HG02943 (cell line): ENCODE data around the gene ECPAS.
"Not testable (repeated sequence)": the region's sequence is repeated elsewhere in the genome, so short reads cannot be mapped to it uniquely, and the experiment has no call there.

ENCODE experiments used
- ATAC-seq: cut with Tn5 transposase; IDR thresholded peaks from one replicate; pipeline ENCODE4 v1.9.1; 2021; ENCODE audit warnings: mild to moderate bottlenecking, low read depth, moderate library complexity; ENCODE audit not compliant: unreplicated experiment

The ECPAS gene

GRCh38 chr9:111423389-111423788 lies 60.8 kb downstream of the ECPAS start:
- no peak for ATAC-seq

GRCh38 chr9:111414406-111414805 lies 69.8 kb downstream of the ECPAS start:
- no peak for ATAC-seq

- no peak for ATAC-seq
Observed at GRCh38 chr9:111413996-111414395, 70.2 kb downstream of the ECPAS start.

- ATAC-seq = no peak
Observed at GRCh38 chr9:111412280-111412679, 71.9 kb downstream of the ECPAS start.

GRCh38 chr9:111411266-111411665 lies 72.9 kb downstream of the ECPAS start:
- no peak for ATAC-seq

- no peak for ATAC-seq
Observed at GRCh38 chr9:111407813-111408212, 76.4 kb downstream of the ECPAS start.

- ATAC-seq = no peak
Observed at GRCh38 chr9:111405701-111406100, 78.5 kb downstream of the ECPAS start.

GRCh38 chr9:111401486-111401885 lies 82.7 kb downstream of the ECPAS start:
- not testable (repeated sequence) for ATAC-seq

GRCh38 chr9:111400564-111400898 lies 83.7 kb downstream of the ECPAS start:
- ATAC-seq = no peak

GRCh38 chr9:111399772-111400563 lies 84.2 kb downstream of the ECPAS start:
- ATAC-seq = no peak

GRCh38 chr9:111399211-111399739 lies 84.9 kb downstream of the ECPAS start:
- ATAC-seq = no peak

- no peak for ATAC-seq
Observed at GRCh38 chr9:111393971-111394370, 90.2 kb downstream of the ECPAS start.

- ATAC-seq = no peak
Observed at GRCh38 chr9:111389406-111389805, 94.8 kb downstream of the ECPAS start.

- ATAC-seq = no peak
Observed at GRCh38 chr9:111386386-111386785, 97.8 kb downstream of the ECPAS start.

- no peak for ATAC-seq
Observed at GRCh38 chr9:111381006-111381405, 103.2 kb downstream of the ECPAS start.

- ATAC-seq = no peak
Observed at GRCh38 chr9:111375817-111376564, 108.2 kb downstream of the ECPAS start.

GRCh38 chr9:111375062-111375461 lies 109.1 kb downstream of the ECPAS start:
- no peak for ATAC-seq

- ATAC-seq = no peak
Observed at GRCh38 chr9:111372297-111372696, 111.9 kb downstream of the ECPAS start.

GRCh38 chr9:111366978-111367377 lies 117.2 kb downstream of the ECPAS start:
- ATAC-seq = no peak

- ATAC-seq = no peak
Observed at GRCh38 chr9:111362526-111362925, 121.7 kb downstream of the ECPAS start.

- ATAC-seq = no peak
Observed at GRCh38 chr9:111360881-111361280, 123.3 kb downstream of the ECPAS start.
